Stimulated activated naive B cell treated with anti-CD40 and anti-IgM and Interleukin-4, amounts not matched to agents 10 μg/mL and 1 μg/mL and 100 μg/mL, for 72 hours (primary cell): ENCODE data around the gene RERE.
A peak's percentile ranks its signal among the peaks of the same experiment; 100 is the strongest.

Experiments used
- ATAC-seq, 2 donors: fragments of 150-1000 bp; cut with Tn5 transposase; replicated peaks; 2 replicates each; pipeline ENCODE4 v1.10.0; 2021; ENCODE audit warnings: moderate library complexity in 1 of 2
- DNase-seq: peaks from one replicate; pipeline ENCODE4 v3.0.0; 2021
- H3K27ac Mint-ChIP-seq: one replicate; pipeline ENCODE4 v1.8.0; 2022; ENCODE audit warnings: mild to moderate bottlenecking, mixed read lengths
- H3K27me3 Mint-ChIP-seq, 2 donors: one replicate each; pipeline ENCODE4 v1.8.0; 2022; ENCODE audit warnings: mixed read lengths in 2 of 2
- H3K36me3 Mint-ChIP-seq, 2 donors: one replicate each; pipeline ENCODE4 v1.8.0; 2022; ENCODE audit warnings: mixed read lengths in 2 of 2, mild to moderate bottlenecking in 1 of 2
- H3K4me1 Mint-ChIP-seq, 2 donors: one replicate each; pipeline ENCODE4 v1.8.0; 2022; ENCODE audit warnings: mixed read lengths in 2 of 2, mild to moderate bottlenecking in 1 of 2
- H3K4me3 Mint-ChIP-seq, 2 donors: one replicate each; pipeline ENCODE4 v1.8.0; 2022; ENCODE audit warnings: mild to moderate bottlenecking in 2 of 2, mixed read lengths in 2 of 2, moderate library complexity in 1 of 2
- H3K9me3 Mint-ChIP-seq, 2 donors: one replicate each; pipeline ENCODE4 v1.8.0; 2022; ENCODE audit warnings: mixed read lengths in 2 of 2, mild to moderate bottlenecking in 1 of 2

Gene RERE

GRCh38 chr1:8669606-8670335 lies 147.7 kb downstream of the RERE start:
- no peaks in the 10 kb centered on the region for H3K9me3 Mint-ChIP-seq
- peak overlapping the region; percentile 57 for H3K27ac Mint-ChIP-seq
- DNase-seq (no peak), ATAC-seq (no peak)
- H3K4me1 Mint-ChIP-seq, result peaks cover 6 to 57% of the 10 kb centered on the region in 2 donors
- H3K4me3 Mint-ChIP-seq, result no peak overlapping the region
- H3K27me3 Mint-ChIP-seq, result no peaks in the 10 kb centered on the region
- peaks cover 0 to 3% of the 10 kb centered on the region in 2 donors for H3K36me3 Mint-ChIP-seq

GRCh38 chr1:8667869-8668594 lies 149.4 kb downstream of the RERE start:
- no peaks in the 10 kb centered on the region for H3K9me3 Mint-ChIP-seq
- DNase-seq, result no peak
- no peak overlapping the region for H3K27ac Mint-ChIP-seq
- no peaks in the 10 kb centered on the region for H3K27me3 Mint-ChIP-seq
- no peak for ATAC-seq
- H3K4me1 Mint-ChIP-seq, result peaks cover 0 to 51% of the 10 kb centered on the region in 2 donors
- peaks cover 0 to 3% of the 10 kb centered on the region in 2 donors for H3K36me3 Mint-ChIP-seq
- no peak overlapping the region for H3K4me3 Mint-ChIP-seq

GRCh38 chr1:8666389-8667167 lies 150.9 kb downstream of the RERE start:
- H3K27me3 Mint-ChIP-seq, result no peaks in the 10 kb centered on the region
- peaks cover 0 to 44% of the 10 kb centered on the region in 2 donors for H3K4me1 Mint-ChIP-seq
- peak overlapping the region; percentile 30 to 47 for H3K4me3 Mint-ChIP-seq
- no peaks in the 10 kb centered on the region for H3K9me3 Mint-ChIP-seq
- H3K27ac Mint-ChIP-seq, result peak overlapping the region; percentile 10
- H3K36me3 Mint-ChIP-seq, result peaks cover 0 to 3% of the 10 kb centered on the region in 2 donors
- ATAC-seq, result peak; percentile 84 to 88
- DNase-seq, result no peak

- ATAC-seq (no peak), DNase-seq (no peak)
- Mint-ChIP-seq H3K36me3 (peaks cover 0 to 3% of the 10 kb centered on the region in 2 donors), H3K4me1 (peaks cover 0 to 40% of the 10 kb centered on the region in 2 donors), H3K27me3 (no peaks in the 10 kb centered on the region), H3K27ac (peak overlapping the region; percentile 10), H3K4me3 (peak overlapping the region in 1 of 2 donors; percentile 47), H3K9me3 (no peaks in the 10 kb centered on the region)
Observed at GRCh38 chr1:8665833-8666232, 151.6 kb downstream of the RERE start.

- no peak for DNase-seq
- peaks cover 0 to 30% of the 10 kb centered on the region in 2 donors for H3K4me1 Mint-ChIP-seq
Observed at GRCh38 chr1:8664887-8665286, 152.6 kb downstream of the RERE start.

GRCh38 chr1:8663915-8664329 lies 153.5 kb downstream of the RERE start:
- no peaks in the 10 kb centered on the region for H3K27me3 Mint-ChIP-seq
- H3K4me3 Mint-ChIP-seq, result no peak overlapping the region
- peaks cover 7 to 29% of the 10 kb centered on the region in 2 donors for H3K4me1 Mint-ChIP-seq
- peaks cover 0 to 2% of the 10 kb centered on the region in 2 donors for H3K36me3 Mint-ChIP-seq
- H3K27ac Mint-ChIP-seq, result no peak overlapping the region
- peak; percentile 56 to 57 for ATAC-seq
- no peak for DNase-seq
- no peaks in the 10 kb centered on the region for H3K9me3 Mint-ChIP-seq

More at GRCh38 chr1:8664887-8665286, 152.6 kb downstream of the RERE start:
- no peak for ATAC-seq
- Mint-ChIP-seq H3K27ac (no peak overlapping the region), H3K27me3 (no peaks in the 10 kb centered on the region), H3K9me3 (no peaks in the 10 kb centered on the region), H3K36me3 (no peaks in the 10 kb centered on the region), H3K4me3 (no peak overlapping the region)

GRCh38 chr1:8663090-8663802 lies 154.2 kb downstream of the RERE start:
- Mint-ChIP-seq H3K4me1 (peaks cover 14 to 24% of the 10 kb centered on the region in 2 donors), H3K27me3 (no peaks in the 10 kb centered on the region), H3K36me3 (peaks cover 0 to 2% of the 10 kb centered on the region in 2 donors), H3K9me3 (no peaks in the 10 kb centered on the region), H3K27ac (no peak overlapping the region), H3K4me3 (no peak overlapping the region)
- ATAC-seq, result no peak
- no peak for DNase-seq

GRCh38 chr1:8662380-8663072 lies 154.9 kb downstream of the RERE start:
- DNase-seq (no peak), ATAC-seq (no peak)
- no peak overlapping the region for H3K27ac Mint-ChIP-seq
- H3K4me1 Mint-ChIP-seq, result peaks cover 21% of the 10 kb centered on the region in 2 donors
- peaks cover 0 to 4% of the 10 kb centered on the region in 2 donors for H3K36me3 Mint-ChIP-seq
- no peaks in the 10 kb centered on the region for H3K27me3 Mint-ChIP-seq
- no peak overlapping the region for H3K4me3 Mint-ChIP-seq
- H3K9me3 Mint-ChIP-seq, result peaks cover 0 to 2% of the 10 kb centered on the region in 2 donors

- peaks cover 0 to 4% of the 10 kb centered on the region in 2 donors for H3K36me3 Mint-ChIP-seq
- no peak overlapping the region for H3K4me3 Mint-ChIP-seq
- H3K27me3 Mint-ChIP-seq, result no peaks in the 10 kb centered on the region
- ATAC-seq (peak; percentile 50 to 53), DNase-seq (no peak)
- peaks cover 13 to 21% of the 10 kb centered on the region in 2 donors for H3K4me1 Mint-ChIP-seq
- H3K9me3 Mint-ChIP-seq, result peaks cover 0 to 2% of the 10 kb centered on the region in 2 donors
- H3K27ac Mint-ChIP-seq, result no peak overlapping the region
Observed at GRCh38 chr1:8661185-8662110, 156.0 kb downstream of the RERE start.

- Mint-ChIP-seq H3K4me1 (peaks cover 12 to 27% of the 10 kb centered on the region in 2 donors), H3K4me3 (no peak overlapping the region), H3K27ac (no peak overlapping the region), H3K27me3 (no peaks in the 10 kb centered on the region), H3K9me3 (peaks cover 0 to 2% of the 10 kb centered on the region in 2 donors), H3K36me3 (peaks cover 9 to 13% of the 10 kb centered on the region in 2 donors)
- DNase-seq (no peak), ATAC-seq (peak; percentile 44 to 54)
Observed at GRCh38 chr1:8660411-8660828, 157.0 kb downstream of the RERE start.

- Mint-ChIP-seq H3K9me3 (peaks cover 0 to 2% of the 10 kb centered on the region in 2 donors), H3K27me3 (no peaks in the 10 kb centered on the region), H3K27ac (no peak overlapping the region), H3K4me3 (no peak overlapping the region), H3K4me1 (peaks cover 12 to 35% of the 10 kb centered on the region in 2 donors), H3K36me3 (peaks cover 16 to 20% of the 10 kb centered on the region in 2 donors)
- no peak for DNase-seq
- no peak for ATAC-seq
Observed at GRCh38 chr1:8659593-8659992, 157.8 kb downstream of the RERE start.

- no peak overlapping the region for H3K4me3 Mint-ChIP-seq
- H3K36me3 Mint-ChIP-seq, result peaks cover 23 to 39% of the 10 kb centered on the region in 2 donors
- ATAC-seq (peak in 1 of 2 donors; percentile 33), DNase-seq (no peak)
- peaks cover 35 to 66% of the 10 kb centered on the region in 2 donors for H3K4me1 Mint-ChIP-seq
- H3K27me3 Mint-ChIP-seq, result no peaks in the 10 kb centered on the region
- H3K9me3 Mint-ChIP-seq, result peaks cover 0 to 2% of the 10 kb centered on the region in 2 donors
- H3K27ac Mint-ChIP-seq, result no peak overlapping the region
Observed at GRCh38 chr1:8653878-8654277, 163.6 kb downstream of the RERE start.
